GM10248 (cell line): ENCODE measurements around the gene GLB1L.

Experiments
- CTCF ChIA-PET: fragments of 300-600 bp; sonication (Branson Sonifier 250); formaldehyde crosslinking; extraction: SDS; loops from one replicate; lab custom pipeline; 2021; ENCODE audit warnings: antibody characterized with exemption; lab: Yijun Ruan, JAX
- POLR2A ChIA-PET: fragments of 350-650 bp; sonication (Branson Sonifier 250); formaldehyde crosslinking; extraction: SDS; loops from one replicate; lab custom pipeline; 2020; ENCODE audit warnings: antibody characterized with exemption; lab: Yijun Ruan, JAX
- DNase-seq: peaks from one replicate; pipeline ENCODE4 v3.0.0; 2012; ENCODE audit errors: extremely low spot score
- TF ChIP-seq, protein P1 (sequence below): IDR thresholded peaks from 2 replicates; pipeline ENCODE4 v1.5.1; 2012; ENCODE audit warnings: mild to moderate bottlenecking, low read depth; ENCODE audit errors: extremely low read depth, missing control alignments, control extremely low read depth

The GLB1L gene

DNA sequence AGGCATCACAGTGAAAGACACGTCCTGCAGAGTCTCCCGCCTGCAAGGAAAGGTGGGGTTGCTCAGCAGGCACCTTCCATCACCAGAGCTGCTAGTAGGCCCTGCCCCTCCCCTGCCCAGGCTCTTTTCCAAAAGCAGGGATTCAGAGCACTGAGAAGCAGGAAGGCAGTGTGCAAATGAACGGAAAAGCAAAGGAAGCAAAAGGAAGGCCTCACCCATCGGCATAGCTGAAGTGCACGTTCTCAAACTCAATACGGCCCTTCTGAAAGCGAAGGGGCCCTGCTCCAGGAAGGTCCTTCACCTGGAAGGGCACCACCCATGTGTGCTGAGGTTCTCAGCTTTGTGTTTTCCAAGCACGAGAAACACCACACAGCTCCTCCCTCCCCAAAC is 32.2 kb downstream of the GLB1L start:
- ChIA-PET CTCF (interaction anchor here (1.2 to 3.6 kb wide), 8 partner anchors 9 to 317 kb away, joined by 3 to 15 read pairs (median 5); partner anchors contain the start of gene CNPPD1), POLR2A (interaction anchor here (0.5 kb wide), 1 partner anchor 40 kb away, joined by 4 read pairs; the partner anchor contains the start of gene TUBA4B)
- TF ChIP-seq, protein P1, sequence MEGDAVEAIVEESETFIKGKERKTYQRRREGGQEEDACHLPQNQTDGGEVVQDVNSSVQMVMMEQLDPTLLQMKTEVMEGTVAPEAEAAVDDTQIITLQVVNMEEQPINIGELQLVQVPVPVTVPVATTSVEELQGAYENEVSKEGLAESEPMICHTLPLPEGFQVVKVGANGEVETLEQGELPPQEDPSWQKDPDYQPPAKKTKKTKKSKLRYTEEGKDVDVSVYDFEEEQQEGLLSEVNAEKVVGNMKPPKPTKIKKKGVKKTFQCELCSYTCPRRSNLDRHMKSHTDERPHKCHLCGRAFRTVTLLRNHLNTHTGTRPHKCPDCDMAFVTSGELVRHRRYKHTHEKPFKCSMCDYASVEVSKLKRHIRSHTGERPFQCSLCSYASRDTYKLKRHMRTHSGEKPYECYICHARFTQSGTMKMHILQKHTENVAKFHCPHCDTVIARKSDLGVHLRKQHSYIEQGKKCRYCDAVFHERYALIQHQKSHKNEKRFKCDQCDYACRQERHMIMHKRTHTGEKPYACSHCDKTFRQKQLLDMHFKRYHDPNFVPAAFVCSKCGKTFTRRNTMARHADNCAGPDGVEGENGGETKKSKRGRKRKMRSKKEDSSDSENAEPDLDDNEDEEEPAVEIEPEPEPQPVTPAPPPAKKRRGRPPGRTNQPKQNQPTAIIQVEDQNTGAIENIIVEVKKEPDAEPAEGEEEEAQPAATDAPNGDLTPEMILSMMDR: no peak
- no peak for DNase-seq

DNA sequence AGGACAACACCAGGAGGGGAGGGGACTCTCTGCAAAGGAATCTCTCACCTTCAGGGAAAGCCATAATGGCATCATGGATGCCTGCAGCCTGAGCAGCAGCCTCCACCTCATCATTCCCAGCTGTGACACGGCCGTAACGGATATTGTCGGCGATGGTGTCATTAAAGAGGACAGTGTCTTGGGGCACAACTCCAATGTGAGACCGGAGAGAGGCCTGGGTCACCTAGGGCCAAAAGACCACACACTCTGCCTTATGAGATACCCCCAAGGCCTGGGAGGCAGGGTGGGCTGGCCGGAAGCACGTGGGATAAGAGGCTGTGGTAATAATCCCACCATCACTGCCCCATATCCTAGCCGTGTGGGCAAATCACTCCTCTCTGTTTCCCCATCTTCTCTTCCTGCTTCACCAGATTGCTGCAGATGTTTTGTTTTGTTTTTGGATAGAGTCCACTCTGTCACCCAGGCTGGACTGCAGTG is 34.3 kb downstream of the GLB1L start:
- DNase-seq: no peak
- ChIA-PET CTCF (interaction anchor here (0.7 to 3.6 kb wide), 12 partner anchors 10 to 91 kb away, joined by 3 to 15 read pairs (median 3); partner anchors contain the start of gene NHEJ1), POLR2A (interaction anchor here (0.5 kb wide), 1 partner anchor 45 kb away, joined by 5 read pairs; no protein-coding TSS in a partner anchor)
- TF ChIP-seq, protein P1: no peak

DNA sequence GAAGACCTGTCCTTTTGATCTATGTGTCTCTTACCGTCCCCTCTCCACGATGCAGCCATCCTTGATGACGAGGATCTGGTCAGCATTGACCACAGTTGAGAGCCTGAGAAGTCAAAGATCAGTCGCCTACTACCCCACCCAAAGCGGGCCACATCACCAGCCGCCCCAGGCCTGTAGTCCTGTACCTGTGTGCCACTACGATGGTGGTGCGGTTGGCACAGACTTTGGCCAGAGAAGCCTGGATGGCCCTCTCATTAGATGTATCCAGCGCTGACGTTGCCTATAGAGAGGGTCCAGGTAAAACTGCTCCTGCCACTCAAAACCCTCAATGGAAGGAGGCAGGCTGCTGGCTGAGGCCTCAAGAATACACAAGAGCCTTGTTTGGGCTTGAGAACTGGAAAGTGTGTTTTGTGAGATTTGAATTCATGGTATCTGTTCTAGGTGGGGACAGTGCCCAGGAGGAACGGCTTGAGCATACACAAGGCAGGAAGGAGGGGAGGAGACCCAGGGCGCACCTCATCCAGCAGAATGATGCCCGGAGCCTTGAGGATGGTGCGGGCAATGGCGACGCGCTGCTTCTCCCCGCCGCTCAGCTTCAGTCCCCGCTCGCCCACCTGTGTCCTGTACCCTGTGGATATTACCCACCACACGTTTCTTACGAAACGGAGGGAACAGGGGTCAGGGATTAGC is 34.9 kb downstream of the GLB1L start:
- ChIA-PET POLR2A (interaction anchor here (0.5 kb wide), 1 partner anchor 45 kb away, joined by 5 read pairs; no protein-coding TSS in a partner anchor), CTCF (interaction anchor here (1.2 to 3.6 kb wide), 3 partner anchors 35 to 83 kb away, joined by 3 to 15 read pairs (median 4); no protein-coding TSS in a partner anchor)
- DNase-seq: no peak
- TF ChIP-seq, protein P1: no peak

DNA sequence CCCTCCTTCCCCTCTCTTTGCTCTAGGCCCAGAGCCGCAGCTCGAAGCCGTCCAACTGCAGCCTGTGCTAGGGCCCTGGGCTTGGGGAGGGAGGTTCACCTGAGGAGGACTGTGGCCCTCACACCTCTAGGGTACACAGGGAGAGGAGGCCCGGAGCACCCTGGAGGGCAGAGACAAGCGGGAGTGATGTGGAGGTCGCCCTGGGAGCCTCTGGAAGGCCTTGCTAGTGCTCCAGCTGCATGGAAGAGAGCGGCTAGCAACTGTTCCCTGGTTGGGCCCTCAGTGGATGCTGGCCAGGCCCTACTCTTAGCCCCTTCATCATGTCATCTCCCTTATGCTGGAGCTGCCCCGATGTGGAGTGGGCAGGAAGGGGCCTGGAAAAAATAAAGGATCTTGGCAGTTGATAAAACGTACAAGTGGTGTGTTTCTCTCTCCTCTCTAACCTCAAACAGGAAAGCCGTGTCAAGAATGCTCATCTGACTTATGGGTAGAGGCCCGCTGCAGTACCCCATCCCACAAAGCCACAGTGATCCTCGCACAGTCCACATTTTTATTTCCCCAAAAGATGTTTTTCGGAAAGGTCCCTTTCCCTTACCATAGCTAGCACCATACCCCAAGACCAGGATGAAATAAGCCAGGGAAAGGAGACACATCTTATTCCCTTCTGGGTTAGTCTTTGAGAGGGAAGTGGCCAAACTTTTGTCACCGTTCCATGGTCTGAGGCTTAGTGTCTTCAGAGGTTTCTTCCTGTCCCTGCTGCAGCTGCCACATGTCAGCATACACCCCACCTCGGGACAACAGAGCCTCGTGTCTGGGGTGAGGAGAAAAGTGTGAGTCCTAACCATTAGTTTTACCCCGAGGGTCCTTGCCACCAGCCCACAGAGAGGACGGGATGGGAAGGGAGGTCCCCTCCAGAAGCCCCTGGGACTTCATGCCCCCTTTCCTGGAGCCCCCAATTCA is 35.7 kb downstream of the GLB1L start:
- ChIA-PET POLR2A (interaction anchor here (0.7 kb wide), 1 partner anchor 8 kb away, joined by 3 read pairs; no protein-coding TSS in a partner anchor), CTCF (interaction anchor here (1.2 to 1.9 kb wide), 2 partner anchors 27 to 86 kb away, joined by 3 to 10 read pairs; no protein-coding TSS in a partner anchor)
- DNase-seq: no peak
- TF ChIP-seq, protein P1: no peak

DNA sequence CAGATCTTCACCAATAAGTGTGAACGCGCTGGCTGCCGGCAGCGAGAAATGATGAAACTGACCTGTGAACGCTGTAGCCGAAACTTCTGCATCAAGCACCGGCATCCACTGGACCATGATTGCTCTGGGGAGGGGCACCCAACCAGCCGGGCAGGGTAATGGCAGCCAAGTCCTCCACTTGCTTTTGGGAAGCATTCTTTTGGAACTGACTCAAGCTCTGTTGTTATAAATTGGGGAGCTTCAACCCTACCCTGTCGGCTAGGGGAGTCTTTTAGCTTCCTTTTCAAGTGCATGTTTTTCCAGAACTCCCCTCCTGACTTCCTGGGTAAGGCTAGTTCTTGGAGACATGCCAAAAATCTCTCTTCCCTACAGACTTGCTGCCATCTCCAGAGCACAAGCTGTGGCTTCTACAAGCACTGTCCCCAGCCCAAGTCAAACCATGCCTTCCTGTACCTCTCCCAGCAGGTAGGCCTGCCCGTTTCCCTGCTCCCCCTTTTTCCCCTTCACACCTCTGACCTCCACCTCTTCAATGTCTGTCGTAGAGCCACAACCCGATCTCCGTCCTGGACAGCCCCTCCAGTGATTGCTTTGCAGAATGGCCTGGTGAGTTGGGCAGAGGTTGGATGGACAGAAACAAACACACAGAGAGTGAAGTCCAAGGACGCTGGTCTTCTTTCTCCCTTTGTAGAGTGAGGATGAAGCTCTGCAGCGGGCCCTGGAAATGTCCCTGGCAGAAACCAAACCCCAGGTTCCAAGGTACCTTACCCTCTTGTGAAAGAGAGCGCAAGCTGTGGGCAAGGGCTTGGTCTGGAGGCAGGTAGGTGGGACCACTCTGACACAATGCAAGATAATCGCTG is 37.1 kb downstream of the GLB1L start:
- CTCF ChIA-PET: interaction anchor here (1.2 to 1.9 kb wide), 3 partner anchors 48 to 150 kb away, joined by 4 to 10 read pairs (median 6); partner anchors contain the start of gene NHEJ1
- no peak for DNase-seq

More for the DNA sequence above, 37.1 kb downstream of the GLB1L start:
- TF ChIP-seq, protein P1: no peak
- POLR2A ChIA-PET: interaction anchor here (1.0 to 3.1 kb wide), 2 partner anchors 8 to 46 kb away, joined by 3 to 16 read pairs; partner anchors contain the start of genes TUBA4A and TUBA4B
